HG03521 (cell line): ENCODE data around the gene MPP3.
"Not testable (repeated sequence)": the region's sequence is repeated elsewhere in the genome, so short reads cannot be mapped to it uniquely, and the experiment has no call there.

Source experiments
- ATAC-seq: cut with Tn5 transposase; IDR thresholded peaks from one replicate; pipeline ENCODE4 v1.9.1; 2021; ENCODE audit warnings: mild to moderate bottlenecking, moderate library complexity; ENCODE audit not compliant: unreplicated experiment

MPP3 gene

DNA sequence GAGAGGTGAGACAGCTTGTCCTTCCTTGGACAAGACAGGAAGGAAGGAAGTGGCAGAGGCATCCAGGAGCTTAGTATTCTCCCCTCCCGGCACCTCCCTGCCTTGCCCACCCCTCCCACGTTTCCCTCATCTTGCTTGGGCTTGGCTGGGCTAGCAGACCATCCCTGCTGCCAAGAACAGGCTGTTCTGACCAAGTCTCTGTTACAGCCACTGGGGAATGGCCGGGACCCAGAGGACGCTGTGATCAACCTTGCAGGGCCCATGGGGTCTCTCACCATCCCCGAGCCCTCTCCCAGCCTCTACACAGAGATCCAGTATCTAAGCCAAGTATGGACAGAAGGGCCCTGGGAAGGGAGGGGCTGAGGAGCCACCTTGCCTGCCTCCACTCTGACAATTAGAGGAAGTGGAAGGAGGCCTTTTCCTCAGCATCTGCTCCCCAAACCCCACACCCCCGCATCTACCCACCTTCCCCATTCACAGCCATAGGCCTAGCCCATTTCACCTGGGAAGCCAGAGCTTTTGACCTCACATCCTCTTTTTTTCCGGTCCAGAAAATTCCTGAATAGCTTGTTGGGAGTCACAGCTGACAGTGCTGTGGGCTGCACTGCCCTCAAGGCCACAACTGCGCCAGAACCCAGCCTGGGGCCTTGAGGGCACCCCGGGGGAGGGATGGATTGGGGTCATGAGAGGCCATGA is 28.1 kb upstream of the MPP3 start:
- no peak for ATAC-seq

DNA sequence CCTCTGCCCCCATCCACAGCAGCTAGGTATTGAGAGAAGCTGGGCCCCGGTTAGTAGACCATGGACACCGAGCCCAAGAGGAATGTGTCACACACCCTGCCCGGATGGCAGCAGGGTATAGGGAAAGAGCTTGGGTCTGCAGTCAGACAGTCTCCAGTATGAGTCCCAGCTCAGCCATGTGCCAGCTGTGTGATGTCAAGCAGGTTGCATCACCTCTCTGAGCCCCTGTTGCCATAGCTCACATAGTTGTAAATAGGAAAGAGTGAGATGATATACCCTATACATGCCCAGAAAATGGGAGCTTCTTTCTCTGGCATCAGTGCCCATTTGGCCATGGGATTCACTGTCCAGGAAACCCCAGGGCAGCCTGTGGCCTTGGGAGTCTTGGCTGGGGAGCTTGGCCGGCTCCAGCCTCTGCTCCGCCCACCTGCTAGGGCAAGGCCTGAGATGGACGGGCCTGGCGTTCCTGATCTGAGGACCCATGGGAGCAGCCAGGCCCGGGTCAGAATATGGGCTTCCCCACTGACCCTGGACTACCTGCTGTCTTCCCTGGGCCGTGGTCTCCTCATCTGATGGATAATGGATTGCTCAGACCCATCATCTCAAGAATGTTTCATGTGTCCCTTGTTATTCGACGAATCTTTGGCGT is 27.3 kb upstream of the MPP3 start:
- ATAC-seq: no peak

DNA sequence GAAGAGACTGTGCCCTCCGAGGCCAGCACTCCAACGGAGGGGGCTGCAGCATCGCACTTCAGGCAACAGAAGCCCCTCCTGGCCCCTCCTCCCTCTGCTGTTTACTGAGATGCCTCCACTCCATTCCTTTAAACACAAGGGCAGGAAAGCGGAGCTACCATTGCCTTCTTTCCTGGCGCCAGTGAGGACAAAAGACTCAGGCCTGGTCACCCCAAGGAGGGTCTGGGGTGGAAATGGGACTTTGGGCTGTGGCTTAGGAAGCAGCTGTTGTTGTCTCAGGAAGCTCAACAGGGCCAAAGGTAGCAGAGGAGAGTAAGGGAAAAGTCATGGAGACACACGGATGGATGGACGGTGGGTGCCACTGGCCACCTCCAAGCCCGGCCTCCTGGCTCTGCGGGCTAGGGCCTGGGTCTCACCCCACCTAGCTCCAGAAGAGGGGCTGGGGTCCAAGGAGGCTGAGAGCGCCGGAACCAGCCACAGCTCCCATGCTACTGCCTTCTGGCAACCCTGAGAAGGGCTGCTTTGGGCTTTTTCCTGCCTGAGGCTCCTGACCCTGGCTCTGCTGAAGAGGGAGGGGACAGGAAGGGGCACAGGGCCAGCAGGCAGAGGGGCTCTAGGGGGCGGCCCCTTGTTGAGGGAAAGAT is 25.1 kb upstream of the MPP3 start:
- no peak for ATAC-seq

DNA sequence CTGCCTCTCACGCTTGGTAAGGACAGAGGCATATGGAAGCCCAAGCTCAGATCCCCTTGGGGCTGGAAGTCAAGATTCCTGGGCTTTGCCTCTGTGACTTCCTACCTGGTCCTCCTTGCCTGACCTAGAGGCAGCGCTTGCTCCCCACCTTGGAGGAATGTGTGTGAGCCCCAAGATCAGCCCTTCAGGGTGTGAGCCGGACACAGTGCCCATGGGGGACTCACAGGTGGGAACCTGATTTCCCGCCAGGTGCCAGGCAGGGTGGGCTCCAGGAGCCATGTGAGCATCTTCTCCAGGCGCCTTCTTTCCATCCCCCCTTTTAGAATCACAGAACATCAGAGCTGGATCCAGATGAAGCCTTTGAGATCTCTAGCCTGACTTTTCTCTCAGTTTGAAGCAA is 24.2 kb upstream of the MPP3 start:
- no peak for ATAC-seq

DNA sequence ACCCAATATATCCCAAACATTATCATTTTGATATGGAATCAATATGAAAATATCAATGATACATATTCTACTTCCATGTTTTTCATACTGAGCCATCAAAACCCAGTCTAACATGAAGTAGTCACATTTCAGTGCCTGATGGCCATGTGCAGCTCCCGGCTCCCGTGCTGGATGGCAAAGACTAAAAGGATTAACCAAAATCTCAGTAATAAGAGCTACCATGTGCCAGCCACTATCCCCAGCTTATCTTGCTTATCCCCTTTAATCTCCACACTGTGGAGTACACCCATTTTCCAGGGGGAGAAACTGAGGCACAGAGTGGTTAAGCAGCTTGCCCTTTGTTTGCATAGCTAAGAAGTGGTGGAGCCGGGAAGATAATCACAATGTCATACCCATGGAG is 23.2 kb upstream of the MPP3 start:
- ATAC-seq: no peak

DNA sequence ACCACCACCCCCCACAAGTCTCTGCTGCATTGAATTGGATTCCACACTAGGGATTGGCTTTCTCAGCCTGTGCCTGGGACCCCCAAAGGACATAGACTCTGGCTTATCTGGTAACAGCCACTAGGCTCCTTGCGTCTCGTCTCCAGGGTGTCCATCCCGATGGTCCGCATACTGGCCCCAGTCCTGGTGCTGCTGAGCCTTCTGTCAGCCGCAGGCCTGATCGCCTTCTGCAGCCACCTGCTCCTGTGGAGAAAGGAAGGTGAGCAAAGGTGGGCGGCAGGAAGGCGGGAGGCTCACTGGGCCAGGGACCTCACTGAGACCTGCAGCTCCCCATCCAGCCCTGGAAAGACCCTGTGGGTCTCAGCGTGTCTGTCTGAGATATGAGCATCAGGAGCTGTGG is 22.1 kb upstream of the MPP3 start:
- ATAC-seq: no peak

DNA sequence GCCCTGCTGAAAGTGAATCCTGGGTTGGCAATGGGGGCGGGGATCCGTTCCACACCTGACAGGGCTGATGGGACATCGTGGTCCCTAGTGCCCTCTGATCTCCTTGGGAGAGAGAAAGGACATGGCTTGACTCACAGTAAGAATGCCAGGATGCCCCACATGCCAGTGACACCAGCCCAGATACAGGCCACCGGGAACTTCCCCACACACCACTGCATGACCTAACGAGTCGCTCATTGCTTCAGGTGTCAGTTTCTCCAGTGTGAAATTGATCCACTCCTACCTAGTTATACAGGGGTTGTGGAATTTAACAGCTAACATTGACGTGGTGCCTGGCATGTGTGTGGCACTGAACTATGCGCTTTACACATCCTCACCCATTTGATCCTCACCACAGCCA is 21.6 kb upstream of the MPP3 start:
- ATAC-seq: no peak

DNA sequence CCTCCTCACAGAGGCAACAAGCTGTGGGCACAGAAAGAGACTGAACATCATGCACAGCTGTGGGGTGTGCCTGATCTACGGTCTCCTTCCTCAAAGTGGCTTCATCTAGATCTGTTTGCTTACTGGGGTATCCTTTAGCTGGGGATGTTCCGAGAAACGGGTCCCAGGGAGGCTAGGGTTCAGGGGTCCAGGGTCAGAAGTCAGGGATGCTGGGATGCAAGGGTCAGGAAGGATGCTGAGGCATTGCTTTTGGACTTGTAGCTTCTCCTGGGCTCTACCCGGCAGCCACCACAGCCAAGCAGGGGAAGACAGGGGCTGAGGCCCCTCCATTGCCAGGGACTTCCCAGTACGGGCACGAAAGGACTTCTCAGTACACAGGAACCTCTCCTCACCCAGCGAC is 20.6 kb upstream of the MPP3 start:
- ATAC-seq: no peak

DNA sequence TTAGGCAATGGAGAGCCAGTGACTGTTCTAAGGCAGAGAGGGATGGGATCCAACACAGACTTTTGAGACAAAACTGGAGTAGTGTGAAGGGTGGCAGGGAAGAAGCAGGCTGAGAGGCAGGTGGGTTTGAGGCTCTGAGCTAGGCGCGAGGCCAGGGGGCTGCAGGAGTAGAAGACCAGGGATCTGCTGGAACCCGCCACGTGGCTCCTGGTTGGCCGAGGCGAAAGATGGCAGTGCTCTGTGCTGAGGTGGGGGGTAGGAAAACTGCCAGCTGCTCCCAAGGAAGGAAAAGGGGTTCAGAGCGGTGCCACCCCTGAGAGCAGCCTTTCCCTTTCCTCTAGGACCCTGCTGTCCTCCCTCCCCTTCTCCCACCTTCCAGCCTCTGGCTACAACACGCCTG is 19.6 kb upstream of the MPP3 start:
- no peak for ATAC-seq

DNA sequence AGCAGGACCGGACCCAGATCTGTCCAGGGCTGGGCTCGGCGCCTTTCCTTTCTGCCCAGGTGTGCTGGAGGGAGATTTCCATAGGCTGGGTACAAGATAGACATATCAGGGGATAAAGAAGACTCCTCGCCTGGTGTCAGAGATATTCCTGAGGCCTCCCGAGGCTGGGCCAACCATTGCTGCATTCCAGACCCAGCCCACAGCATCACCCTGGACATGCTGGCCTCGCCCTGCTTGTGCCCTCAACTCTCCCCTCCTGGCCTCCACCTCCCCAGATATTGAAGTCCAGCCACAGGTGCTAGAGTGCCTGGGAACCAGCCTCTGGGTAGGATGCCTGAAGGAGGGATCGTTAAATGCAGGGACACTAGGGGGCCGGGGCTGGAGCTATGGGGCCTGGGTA is 16.2 kb upstream of the MPP3 start:
- no peak for ATAC-seq

DNA sequence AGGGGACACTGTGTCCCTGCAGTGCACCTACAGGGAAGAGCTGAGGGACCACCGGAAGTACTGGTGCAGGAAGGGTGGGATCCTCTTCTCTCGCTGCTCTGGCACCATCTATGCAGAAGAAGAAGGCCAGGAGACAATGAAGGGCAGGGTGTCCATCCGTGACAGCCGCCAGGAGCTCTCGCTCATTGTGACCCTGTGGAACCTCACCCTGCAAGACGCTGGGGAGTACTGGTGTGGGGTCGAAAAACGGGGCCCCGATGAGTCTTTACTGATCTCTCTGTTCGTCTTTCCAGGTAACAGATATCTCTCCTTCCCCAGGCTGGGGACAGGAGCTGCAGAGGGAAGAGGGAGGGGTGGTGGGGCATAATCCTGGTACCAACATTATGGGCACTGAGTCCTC is 15.7 kb upstream of the MPP3 start:
- no peak for ATAC-seq

DNA sequence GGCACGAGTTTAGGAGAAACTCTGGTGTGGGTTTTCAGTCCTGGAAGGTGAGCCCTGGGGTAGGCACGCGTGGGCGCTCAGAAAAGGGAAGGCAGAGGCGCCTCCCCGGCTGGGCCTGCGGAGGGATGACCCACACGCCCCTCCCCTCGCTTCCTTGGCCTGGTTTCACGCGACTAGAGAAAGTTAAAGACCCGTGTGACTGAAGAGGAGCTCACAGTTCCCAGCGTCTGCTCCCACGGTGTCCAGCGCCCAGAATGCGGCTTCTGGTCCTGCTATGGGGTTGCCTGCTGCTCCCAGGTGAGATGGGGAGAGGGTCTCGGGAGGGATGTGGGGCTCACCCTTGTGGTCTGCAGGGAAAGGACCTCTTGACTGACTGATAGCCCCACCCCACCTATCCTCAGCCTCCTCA is 14.0 kb upstream of the MPP3 start, which contains the start of gene CD300LG:
Gene CD300LG, plus strand, starts transcription at position 214 of the 409 bp plus-strand sequence. Its CDS starts 41 bp downstream, at position 255.
- no peak for ATAC-seq

DNA sequence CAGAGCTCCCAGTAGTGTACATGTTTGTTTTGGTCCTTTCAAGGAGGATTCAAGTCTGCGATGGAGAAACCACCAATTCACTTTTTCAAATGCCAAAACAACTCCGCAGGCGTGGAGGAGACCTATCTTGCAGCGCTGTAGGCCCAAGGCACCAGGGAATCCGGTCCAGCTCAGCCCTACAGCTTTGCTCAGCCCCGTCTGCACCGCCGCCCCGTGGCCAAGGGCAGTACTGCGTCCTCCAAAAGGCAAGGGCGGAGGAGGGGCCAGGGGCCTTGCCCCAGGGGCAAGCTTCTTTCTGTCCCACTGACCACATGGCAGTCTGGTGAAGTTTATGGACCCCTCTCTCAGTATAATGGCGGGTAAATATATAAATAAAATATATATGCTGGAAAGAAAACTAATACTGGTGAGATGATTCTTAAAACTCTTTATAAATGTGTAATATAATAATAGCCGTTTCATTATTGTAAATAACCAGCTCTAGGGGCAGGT is 13.3 kb upstream of the MPP3 start:
- no peak for ATAC-seq

DNA sequence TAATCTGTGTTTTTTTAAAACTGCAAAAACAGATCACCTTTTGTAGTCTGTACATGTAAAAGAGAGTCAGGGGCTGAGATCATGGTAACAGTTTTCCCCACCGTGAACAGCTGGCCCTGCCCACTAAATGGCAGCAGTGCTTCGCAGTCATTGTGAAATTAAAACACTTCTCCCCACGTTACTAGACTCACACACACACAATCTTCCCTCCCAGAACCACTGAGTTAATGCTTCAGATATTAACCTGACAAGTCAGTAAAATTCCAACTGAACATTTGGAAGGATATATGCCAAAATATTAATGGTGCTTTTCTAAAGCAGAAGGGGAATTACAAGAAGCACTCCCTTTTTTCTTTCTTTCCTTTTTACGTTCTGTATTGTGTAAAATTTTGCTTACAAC is 12.8 kb upstream of the MPP3 start:
- ATAC-seq: no peak

DNA sequence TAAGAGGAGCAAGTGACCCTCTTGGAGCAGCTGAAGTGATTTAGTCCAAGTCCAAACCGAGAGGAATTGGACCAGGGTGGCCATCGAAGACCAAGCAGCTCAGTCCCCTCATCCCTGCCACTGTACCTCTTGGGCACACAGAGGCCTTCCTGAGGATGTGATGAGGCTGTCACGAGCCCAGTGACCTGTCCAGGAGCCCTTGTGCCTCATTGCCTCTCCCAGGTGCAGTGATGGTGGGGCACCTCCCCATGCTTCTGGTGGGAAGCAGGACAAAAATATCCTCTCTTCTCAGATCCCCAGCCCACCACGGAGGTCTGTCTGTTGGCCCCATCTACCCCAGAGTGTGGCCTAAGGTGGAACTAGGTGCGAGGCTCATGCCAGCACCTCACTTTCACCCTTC is 11.3 kb upstream of the MPP3 start:
- no peak for ATAC-seq

DNA sequence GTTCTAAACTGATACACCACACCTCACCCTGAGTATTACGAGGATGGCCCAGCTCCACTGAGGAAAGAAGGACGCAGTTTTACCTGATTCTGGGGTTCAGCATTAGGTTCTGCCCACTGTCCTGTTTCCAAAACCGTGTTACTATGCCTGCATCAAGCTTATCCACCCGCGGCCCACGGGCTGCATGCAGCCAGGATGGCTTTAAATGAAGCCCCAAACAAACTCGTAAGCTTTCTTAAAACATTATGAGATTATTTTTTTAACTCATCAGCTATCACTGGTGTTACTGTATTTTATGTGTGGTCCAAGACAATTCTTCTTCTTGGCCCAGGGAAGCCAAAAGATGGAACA is 10.0 kb upstream of the MPP3 start:
- no peak for ATAC-seq

DNA sequence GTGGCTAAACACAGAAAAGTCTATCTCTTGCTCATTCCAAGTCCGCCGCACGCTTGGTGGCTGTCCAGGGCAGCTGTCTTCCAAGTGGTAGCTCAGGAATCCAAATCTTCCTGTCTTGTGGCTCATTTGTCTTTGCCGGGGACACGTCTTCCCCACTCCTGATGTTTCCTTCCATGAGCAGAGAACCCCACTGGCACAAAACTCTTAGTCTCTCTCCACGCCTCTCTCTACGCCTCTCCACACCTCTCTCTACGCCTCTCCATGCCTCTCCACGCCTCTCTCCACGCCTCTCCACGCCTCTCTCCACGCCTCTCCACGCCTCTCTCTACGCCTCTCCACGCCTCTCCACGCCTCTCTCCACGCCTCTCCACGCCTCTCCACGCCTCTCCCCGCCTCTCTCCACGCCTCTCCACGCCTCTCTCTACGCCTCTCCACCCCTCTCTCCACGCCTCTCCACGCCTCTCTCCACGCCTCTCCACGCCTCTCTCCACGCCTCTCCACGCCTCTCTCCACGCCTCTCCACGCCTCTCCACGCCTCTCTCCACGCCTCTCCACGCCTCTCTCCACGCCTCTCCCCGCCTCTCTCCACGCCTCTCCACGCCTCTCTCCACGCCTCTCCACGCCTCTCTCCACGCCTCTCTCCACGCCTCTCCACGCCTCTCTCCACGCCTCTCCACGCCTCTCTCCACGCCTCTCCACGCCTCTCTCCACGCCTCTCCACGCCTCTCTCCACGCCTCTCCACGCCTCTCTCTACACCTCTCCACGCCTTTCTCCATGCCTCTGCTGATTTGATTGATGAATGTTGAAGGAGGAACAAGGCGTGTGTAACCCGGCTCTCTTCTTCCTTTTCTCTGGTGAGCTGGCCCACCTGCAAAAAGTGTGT is 9.4 kb upstream of the MPP3 start:
- not testable (repeated sequence) for ATAC-seq

DNA sequence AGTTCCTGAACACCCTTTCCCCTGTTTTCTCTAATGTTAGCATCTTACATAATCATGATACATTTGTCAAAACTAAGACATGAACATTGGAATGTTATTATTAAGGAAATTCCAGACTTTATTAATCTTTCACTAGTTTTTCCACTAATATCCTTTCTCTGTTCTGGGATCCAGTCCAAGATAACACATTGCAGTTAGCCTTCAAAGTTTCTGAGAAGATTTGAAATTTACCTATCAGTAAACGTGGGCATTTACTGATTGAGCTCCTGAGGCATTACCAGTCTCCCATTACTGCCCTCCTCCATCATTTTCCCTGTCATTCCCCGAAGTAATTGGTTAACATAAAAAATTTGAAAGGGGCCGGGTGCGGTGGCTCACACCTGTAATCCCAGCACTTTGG is 8.3 kb upstream of the MPP3 start:
- ATAC-seq: no peak

DNA sequence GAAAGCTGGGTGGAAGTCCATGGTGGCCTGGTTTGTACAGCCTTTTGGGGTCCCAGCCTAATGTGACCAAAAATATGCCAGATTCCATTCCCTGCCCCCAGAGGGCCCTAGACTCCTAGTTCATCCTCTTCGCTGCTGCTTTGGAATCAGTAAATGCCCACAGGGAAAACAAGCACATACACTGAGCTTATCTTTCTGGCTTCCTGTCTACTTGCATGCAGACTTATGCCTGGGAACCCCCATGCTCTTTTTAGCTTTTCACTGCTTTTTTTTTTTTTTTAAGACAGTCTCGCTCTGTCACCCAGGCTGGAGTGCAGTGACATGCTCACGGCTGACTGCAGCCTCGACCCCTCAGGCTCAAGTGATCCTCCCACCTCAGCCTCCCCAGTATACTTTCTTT is 7.9 kb upstream of the MPP3 start:
- ATAC-seq: no peak

DNA sequence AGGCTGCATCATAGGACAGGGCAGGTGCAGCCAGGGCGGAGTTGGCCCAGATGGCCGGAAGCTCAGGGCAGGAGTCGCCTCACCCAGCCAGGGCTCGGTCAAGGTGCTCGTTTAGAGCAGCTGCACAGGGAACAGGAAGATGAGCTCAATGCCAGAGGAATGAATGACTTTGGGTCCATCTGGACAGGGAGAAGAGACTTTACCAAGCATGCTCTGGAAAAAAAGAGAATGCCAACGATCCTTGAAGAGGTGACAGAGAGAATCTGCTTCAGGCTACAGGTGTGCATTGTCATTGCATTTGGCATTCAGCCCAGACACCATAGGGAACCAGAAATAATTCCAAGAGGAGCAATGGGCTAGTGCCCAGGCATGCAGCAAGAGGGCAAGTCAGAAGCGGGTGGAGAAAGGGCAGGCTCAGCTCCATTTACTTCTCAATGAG is 6.7 kb upstream of the MPP3 start:
- ATAC-seq: no peak

DNA sequence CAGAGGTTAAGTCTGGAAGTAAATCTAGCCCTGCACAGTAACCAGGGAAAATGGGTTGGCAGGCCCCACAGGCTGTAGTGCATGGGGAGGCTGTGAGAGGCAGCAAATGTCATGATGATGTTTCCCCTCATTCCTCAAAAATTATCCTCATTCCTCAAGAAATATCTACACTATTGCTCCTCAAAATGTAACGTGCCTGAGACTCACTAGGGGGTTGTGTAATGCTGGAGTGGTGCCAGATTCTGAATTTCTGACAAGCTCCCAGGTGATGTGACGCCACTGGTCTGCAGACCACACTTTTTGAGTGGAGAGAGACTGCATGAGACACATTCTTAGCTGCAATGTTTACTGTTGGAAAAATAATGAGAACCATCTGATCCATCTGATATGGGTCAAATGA is 1.2 kb upstream of the MPP3 start:
- ATAC-seq: no peak
